Measurements from ENCODE around the gene SMAD3. TPM values are rescaled to one million over a fixed set of nuclear protein-coding genes. Genes with fewer than 3 reads are reported as not detected.

The SMAD3 gene
- total RNA-seq, 1 experiment from 2014 or later, result 54.8 TPM

GRCh38 chr15:67037694-67038093 is 27.7 kb upstream of the SMAD3 start:
- Mint-ChIP-seq H3K4me1 (ENCODE audit: low read depth, unreplicated experiment) (peaks cover 16% of the 10 kb centered on the region), H3K36me3 (ENCODE audit: insufficient read depth, unreplicated experiment) (no peaks in the 10 kb centered on the region), H3K27ac (ENCODE audit: unreplicated experiment) (no peak overlapping the region), H3K27me3 (ENCODE audit: insufficient read depth, unreplicated experiment) (no peaks in the 10 kb centered on the region), H3K4me3 (ENCODE audit: unreplicated experiment) (no peak overlapping the region), H3K9me3 (ENCODE audit: unreplicated experiment) (no peaks in the 10 kb centered on the region)
- Histone ChIP-seq H3K27me3 (replicated peaks; ENCODE audit: control insufficient read depth, insufficient read depth, low read length) (no peaks in the 10 kb centered on the region), H3K4me1 (peaks cover 32% of the 10 kb centered on the region), H3K9me3 (no peaks in the 10 kb centered on the region), H3K36me3 (ENCODE audit: control insufficient read depth, insufficient read depth, low read length) (no peaks in the 10 kb centered on the region), H3K4me3 (ENCODE audit: low read depth, low read length) (no peak overlapping the region)
- no peak for DNase-seq
- intact Hi-C loops (cut with micrococcal nuclease; ENCODE audit: unreplicated experiment), result no loop called here
- ChIA-PET CTCF (no interaction called here), POLR2A (no interaction called here)
- TF ChIP-seq CTCF (IDR thresholded peaks at IDR 0.05; ENCODE audit: insufficient read depth in 1 of 2, low read depth in 1 of 2, low read length in 1 of 2, severe bottlenecking in 1 of 2, unreplicated experiment in 1 of 2), result no peak
- no TSS peak for BruUV-seq (replicated peaks)

DNA sequence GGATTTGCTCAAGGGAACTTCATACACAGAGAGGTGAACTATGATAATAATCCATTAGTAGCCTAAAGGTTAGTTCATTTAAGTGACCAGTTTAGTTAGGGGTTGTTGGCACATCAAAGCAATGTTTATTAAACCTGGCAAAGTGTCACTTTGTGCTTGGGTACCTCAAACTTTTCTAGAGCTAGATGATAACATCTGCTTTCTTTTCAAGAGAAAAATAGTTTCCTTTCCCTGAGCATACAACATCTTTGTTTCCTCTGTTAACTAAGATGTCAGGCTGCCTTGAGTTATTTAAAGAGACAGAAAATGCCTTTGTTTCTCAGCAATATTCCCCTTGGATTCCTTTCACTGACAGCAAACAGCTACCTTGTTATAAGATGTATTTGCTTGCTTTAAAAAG is 26.7 kb upstream of the SMAD3 start:
- Histone ChIP-seq H3K36me3 (ENCODE audit: control insufficient read depth, insufficient read depth, low read length) (no peaks in the 10 kb centered on the region), H3K27me3 (replicated peaks; ENCODE audit: control insufficient read depth, insufficient read depth, low read length) (no peaks in the 10 kb centered on the region), H3K4me1 (peaks cover 40% of the 10 kb centered on the region), H3K4me3 (ENCODE audit: low read depth, low read length) (no peak overlapping the region), H3K9me3 (no peaks in the 10 kb centered on the region)
- Mint-ChIP-seq H3K9me3 (ENCODE audit: unreplicated experiment) (no peaks in the 10 kb centered on the region), H3K27ac (ENCODE audit: unreplicated experiment) (no peak overlapping the region), H3K4me1 (ENCODE audit: low read depth, unreplicated experiment) (peaks cover 16% of the 10 kb centered on the region), H3K36me3 (ENCODE audit: insufficient read depth, unreplicated experiment) (no peaks in the 10 kb centered on the region), H3K27me3 (ENCODE audit: insufficient read depth, unreplicated experiment) (no peaks in the 10 kb centered on the region), H3K4me3 (ENCODE audit: unreplicated experiment) (no peak overlapping the region)
- intact Hi-C loops (cut with micrococcal nuclease; ENCODE audit: unreplicated experiment), result no loop called here
- no peak for DNase-seq
- BruUV-seq (replicated peaks), result no TSS peak
- CTCF ChIA-PET, result no interaction called here
- no peak for TF ChIP-seq CTCF (IDR thresholded peaks at IDR 0.05; ENCODE audit: insufficient read depth in 1 of 2, low read depth in 1 of 2, low read length in 1 of 2, severe bottlenecking in 1 of 2, unreplicated experiment in 1 of 2)
- POLR2A ChIA-PET, result no interaction called here

DNA sequence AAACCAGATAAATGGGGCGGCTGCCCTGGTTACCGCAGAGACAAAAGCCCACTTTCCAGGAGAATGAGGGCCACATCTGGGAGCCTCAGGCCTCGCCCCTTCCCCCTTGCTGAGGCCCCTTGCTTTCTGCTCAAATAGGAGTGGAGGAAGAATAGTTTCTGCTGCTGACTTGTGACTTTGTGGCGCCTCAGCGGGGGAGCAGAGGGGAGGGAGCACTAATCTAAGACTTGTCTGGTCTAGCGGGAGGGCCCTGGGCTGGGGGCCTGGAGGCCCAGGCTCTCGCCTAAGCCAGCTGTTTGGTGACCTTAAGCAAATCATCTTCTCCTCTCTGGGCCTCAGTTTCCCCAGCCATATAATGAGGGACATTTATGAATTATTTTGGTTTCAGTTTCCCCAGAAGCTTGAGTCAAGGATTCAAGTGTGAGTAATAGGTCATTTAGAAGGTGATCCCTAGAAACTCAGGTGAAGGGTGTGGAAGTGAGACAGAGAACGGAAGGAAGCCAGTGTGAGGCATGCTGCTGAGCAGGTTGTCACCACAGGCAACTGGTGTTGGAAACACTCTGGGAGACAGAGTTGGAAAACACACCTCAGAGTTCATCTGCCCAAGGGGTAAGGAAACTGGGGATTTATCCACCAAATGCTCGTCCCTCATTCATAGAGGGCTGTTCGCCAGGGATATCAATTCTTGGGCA is 25.9 kb upstream of the SMAD3 start:
- BruUV-seq (replicated peaks), result no TSS peak
- intact Hi-C loops (cut with micrococcal nuclease; ENCODE audit: unreplicated experiment), result loop anchor here (10.0 kb wide), 1 partner anchor 805 kb away; the partner anchor contains the start of gene RNU6-1
- DNase-seq, result no peak

More for the DNA sequence above, 25.9 kb upstream of the SMAD3 start:
- ChIA-PET CTCF (no interaction called here), POLR2A (no interaction called here)
- no peaks in the 10 kb centered on the region for H3K36me3 Mint-ChIP-seq (ENCODE audit: insufficient read depth, unreplicated experiment)
- no peaks in the 10 kb centered on the region for H3K27me3 ChIP-seq (replicated peaks; ENCODE audit: control insufficient read depth, insufficient read depth, low read length)
- H3K9me3 ChIP-seq, result no peaks in the 10 kb centered on the region
- H3K36me3 ChIP-seq (ENCODE audit: control insufficient read depth, insufficient read depth, low read length), result no peaks in the 10 kb centered on the region
- no peak overlapping the region for H3K4me3 ChIP-seq (ENCODE audit: low read depth, low read length)
- H3K4me1 Mint-ChIP-seq (ENCODE audit: low read depth, unreplicated experiment), result peaks cover 23% of the 10 kb centered on the region
- H3K4me1 ChIP-seq, result peaks cover 47% of the 10 kb centered on the region
- H3K27ac Mint-ChIP-seq (ENCODE audit: unreplicated experiment), result peak overlapping the region; percentile 26
- no peaks in the 10 kb centered on the region for H3K9me3 Mint-ChIP-seq (ENCODE audit: unreplicated experiment)
- no peaks in the 10 kb centered on the region for H3K27me3 Mint-ChIP-seq (ENCODE audit: insufficient read depth, unreplicated experiment)
- no peak for TF ChIP-seq CTCF (IDR thresholded peaks at IDR 0.05; ENCODE audit: insufficient read depth in 1 of 2, low read depth in 1 of 2, low read length in 1 of 2, severe bottlenecking in 1 of 2, unreplicated experiment in 1 of 2)
- no peak overlapping the region for H3K4me3 Mint-ChIP-seq (ENCODE audit: unreplicated experiment)
